ENCODE results near the gene TANK.
A peak's percentile ranks its signal among the peaks of the same experiment; 100 is the strongest.
"Not testable (repeated sequence)": the region's sequence is repeated elsewhere in the genome, so short reads cannot be mapped to it uniquely, and the experiment has no call there.

The TANK gene

GRCh38 chr2:161244387-161245260 lies 84.4 kb downstream of the TANK start:
- not testable (repeated sequence) for H3K36me3 ChIP-seq (ENCODE audit: insufficient read depth, low read length); H3K4me3 ChIP-seq (ENCODE audit: low read depth, low read length); H3K4me1 ChIP-seq (ENCODE audit: control insufficient read depth, insufficient read depth, low read length, unreplicated experiment); H2AFZ ChIP-seq (ENCODE audit: low read length, unreplicated experiment); H3K27ac ChIP-seq (ENCODE audit: low read depth, low read length); H3K27me3 ChIP-seq (ENCODE audit: insufficient read depth, low read length); H3K79me2 ChIP-seq (ENCODE audit: control insufficient read depth, insufficient read depth, low read length, unreplicated experiment)

- no peak overlapping the region for H3K27ac ChIP-seq (ENCODE audit: low read depth, low read length)
- no peaks in the 10 kb centered on the region for H3K4me1 ChIP-seq (ENCODE audit: control insufficient read depth, insufficient read depth, low read length, unreplicated experiment)
- H2AFZ ChIP-seq (ENCODE audit: low read length, unreplicated experiment): no peak overlapping the region
- no peaks in the 10 kb centered on the region for H3K36me3 ChIP-seq (ENCODE audit: insufficient read depth, low read length)
- no peaks in the 10 kb centered on the region for H3K79me2 ChIP-seq (ENCODE audit: control insufficient read depth, insufficient read depth, low read length, unreplicated experiment)
- no peak overlapping the region for H3K4me3 ChIP-seq (ENCODE audit: low read depth, low read length)
- H3K27me3 ChIP-seq (ENCODE audit: insufficient read depth, low read length): no peaks in the 10 kb centered on the region
Measured at GRCh38 chr2:161245261-161245553, 85.0 kb downstream of the TANK start.

GRCh38 chr2:161245671-161246070 lies 85.4 kb downstream of the TANK start:
- H3K36me3 ChIP-seq (ENCODE audit: insufficient read depth, low read length): no peaks in the 10 kb centered on the region
- H3K79me2 ChIP-seq (ENCODE audit: control insufficient read depth, insufficient read depth, low read length, unreplicated experiment): no peaks in the 10 kb centered on the region
- no peak overlapping the region for H3K4me3 ChIP-seq (ENCODE audit: low read depth, low read length)
- no peak overlapping the region for H2AFZ ChIP-seq (ENCODE audit: low read length, unreplicated experiment)
- no peak overlapping the region for H3K27ac ChIP-seq (ENCODE audit: low read depth, low read length)
- no peaks in the 10 kb centered on the region for H3K4me1 ChIP-seq (ENCODE audit: control insufficient read depth, insufficient read depth, low read length, unreplicated experiment)
- no peaks in the 10 kb centered on the region for H3K27me3 ChIP-seq (ENCODE audit: insufficient read depth, low read length)

DNA sequence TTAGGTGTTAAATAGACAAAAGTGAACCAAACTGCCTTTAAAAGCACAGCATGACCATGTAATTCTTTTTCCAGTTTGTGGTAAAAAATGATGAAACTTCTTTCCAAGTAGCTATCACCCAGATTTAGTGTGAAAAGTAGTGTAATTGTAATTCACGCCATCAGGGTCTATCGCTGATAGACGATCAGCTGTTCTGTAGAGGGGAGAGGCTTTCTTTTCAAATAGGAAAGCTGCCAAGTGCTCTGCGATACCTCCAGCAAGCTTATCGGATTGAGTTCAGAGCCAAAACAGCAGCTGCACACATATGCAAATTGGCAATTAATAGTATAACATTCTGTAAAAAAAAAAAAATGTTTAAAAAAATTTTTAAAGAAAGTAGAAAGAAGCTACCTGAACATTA lies 86.1 kb downstream of the TANK start:
- Histone ChIP-seq H3K27ac (ENCODE audit: low read depth, low read length) (no peak overlapping the region), H2AFZ (ENCODE audit: low read length, unreplicated experiment) (no peak overlapping the region)

DNA sequence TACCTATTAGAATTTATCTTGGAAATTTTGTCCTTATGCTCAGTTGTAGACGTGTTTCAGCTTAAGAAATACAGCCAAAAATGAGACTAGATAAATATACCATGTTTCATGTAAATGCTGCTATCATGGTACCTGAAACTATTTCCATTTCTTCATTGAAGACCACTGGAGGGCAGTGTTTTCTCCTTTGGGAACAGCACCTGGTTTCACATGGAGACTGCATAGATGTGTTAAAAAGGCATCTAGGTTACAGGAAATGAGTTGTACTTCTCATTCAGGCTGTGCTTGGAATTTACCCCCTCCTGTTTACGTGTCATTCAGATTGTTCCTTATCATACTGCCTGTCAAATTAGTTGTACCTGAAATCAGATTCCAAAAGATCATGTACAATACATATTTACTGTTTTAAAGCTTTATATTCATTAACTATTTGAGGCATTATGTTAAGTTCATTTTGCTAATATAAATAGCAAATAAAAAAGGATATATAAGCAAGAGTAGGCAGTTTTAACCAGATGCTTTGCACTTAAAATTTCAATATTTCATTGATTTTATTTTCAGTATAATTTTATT lies 90.7 kb downstream of the TANK start:
- H3K4me1 ChIP-seq (ENCODE audit: control insufficient read depth, insufficient read depth, low read length, unreplicated experiment): no peaks in the 10 kb centered on the region
- H3K27me3 ChIP-seq (ENCODE audit: insufficient read depth, low read length): no peaks in the 10 kb centered on the region
- H3K79me2 ChIP-seq (ENCODE audit: control insufficient read depth, insufficient read depth, low read length, unreplicated experiment): no peaks in the 10 kb centered on the region
- no peak overlapping the region for H3K4me3 ChIP-seq (ENCODE audit: low read depth, low read length)
- no peaks in the 10 kb centered on the region for H3K36me3 ChIP-seq (ENCODE audit: insufficient read depth, low read length)
- no peak overlapping the region for H3K27ac ChIP-seq (ENCODE audit: low read depth, low read length)
- no peak overlapping the region for H2AFZ ChIP-seq (ENCODE audit: low read length, unreplicated experiment)

More for the DNA sequence above, 86.1 kb downstream of the TANK start:
- Histone ChIP-seq H3K36me3 (ENCODE audit: insufficient read depth, low read length) (no peaks in the 10 kb centered on the region), H3K4me1 (ENCODE audit: control insufficient read depth, insufficient read depth, low read length, unreplicated experiment) (no peaks in the 10 kb centered on the region), H3K27me3 (ENCODE audit: insufficient read depth, low read length) (no peaks in the 10 kb centered on the region), H3K4me3 (ENCODE audit: low read depth, low read length) (no peak overlapping the region), H3K79me2 (ENCODE audit: control insufficient read depth, insufficient read depth, low read length, unreplicated experiment) (no peaks in the 10 kb centered on the region)

GRCh38 chr2:161257123-161257952 lies 97.1 kb downstream of the TANK start:
- Histone ChIP-seq H3K4me1 (ENCODE audit: control insufficient read depth, insufficient read depth, low read length, unreplicated experiment) (no peaks in the 10 kb centered on the region), H3K27ac (ENCODE audit: low read depth, low read length) (no peak overlapping the region), H2AFZ (ENCODE audit: low read length, unreplicated experiment) (no peak overlapping the region)

GRCh38 chr2:161265874-161266273 lies 105.6 kb downstream of the TANK start:
- Histone ChIP-seq H3K4me3 (ENCODE audit: low read depth, low read length) (no peak overlapping the region), H3K27ac (ENCODE audit: low read depth, low read length) (no peak overlapping the region), H3K36me3 (ENCODE audit: insufficient read depth, low read length) (no peaks in the 10 kb centered on the region), H3K79me2 (ENCODE audit: control insufficient read depth, insufficient read depth, low read length, unreplicated experiment) (no peaks in the 10 kb centered on the region), H2AFZ (ENCODE audit: low read length, unreplicated experiment) (no peak overlapping the region), H3K27me3 (ENCODE audit: insufficient read depth, low read length) (no peaks in the 10 kb centered on the region), H3K4me1 (ENCODE audit: control insufficient read depth, insufficient read depth, low read length, unreplicated experiment) (no peaks in the 10 kb centered on the region)

More at GRCh38 chr2:161257123-161257952, 97.1 kb downstream of the TANK start:
- no peaks in the 10 kb centered on the region for H3K27me3 ChIP-seq (ENCODE audit: insufficient read depth, low read length)
- H3K36me3 ChIP-seq (ENCODE audit: insufficient read depth, low read length): no peaks in the 10 kb centered on the region
- H3K4me3 ChIP-seq (ENCODE audit: low read depth, low read length): no peak overlapping the region
- H3K79me2 ChIP-seq (ENCODE audit: control insufficient read depth, insufficient read depth, low read length, unreplicated experiment): no peaks in the 10 kb centered on the region

DNA sequence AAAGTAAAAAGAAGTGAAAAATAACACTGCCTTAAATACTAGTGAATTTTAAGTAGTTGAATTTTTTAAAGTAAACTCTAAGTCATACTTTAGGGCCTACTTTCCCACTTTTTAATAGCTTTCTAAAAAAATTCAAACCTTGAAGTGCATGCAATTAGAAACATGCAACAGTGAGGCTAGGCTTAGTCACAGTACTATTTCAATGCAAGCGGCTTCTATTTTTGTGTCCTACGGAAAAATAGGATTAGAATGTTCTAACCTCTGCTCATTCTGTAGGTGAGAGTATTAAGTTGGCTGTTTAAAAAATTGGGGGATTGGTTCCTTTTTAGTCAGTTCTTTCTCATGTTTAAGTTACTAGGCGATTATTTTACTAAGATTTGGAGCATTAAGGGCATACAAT lies 108.9 kb downstream of the TANK start:
- no peaks in the 10 kb centered on the region for H3K79me2 ChIP-seq (ENCODE audit: control insufficient read depth, insufficient read depth, low read length, unreplicated experiment)
- H3K4me1 ChIP-seq (ENCODE audit: control insufficient read depth, insufficient read depth, low read length, unreplicated experiment): no peaks in the 10 kb centered on the region
- no peak overlapping the region for H3K27ac ChIP-seq (ENCODE audit: low read depth, low read length)
- no peaks in the 10 kb centered on the region for H3K27me3 ChIP-seq (ENCODE audit: insufficient read depth, low read length)
- no peaks in the 10 kb centered on the region for H3K36me3 ChIP-seq (ENCODE audit: insufficient read depth, low read length)
- no peak overlapping the region for H3K4me3 ChIP-seq (ENCODE audit: low read depth, low read length)
- H2AFZ ChIP-seq (ENCODE audit: low read length, unreplicated experiment): no peak overlapping the region

DNA sequence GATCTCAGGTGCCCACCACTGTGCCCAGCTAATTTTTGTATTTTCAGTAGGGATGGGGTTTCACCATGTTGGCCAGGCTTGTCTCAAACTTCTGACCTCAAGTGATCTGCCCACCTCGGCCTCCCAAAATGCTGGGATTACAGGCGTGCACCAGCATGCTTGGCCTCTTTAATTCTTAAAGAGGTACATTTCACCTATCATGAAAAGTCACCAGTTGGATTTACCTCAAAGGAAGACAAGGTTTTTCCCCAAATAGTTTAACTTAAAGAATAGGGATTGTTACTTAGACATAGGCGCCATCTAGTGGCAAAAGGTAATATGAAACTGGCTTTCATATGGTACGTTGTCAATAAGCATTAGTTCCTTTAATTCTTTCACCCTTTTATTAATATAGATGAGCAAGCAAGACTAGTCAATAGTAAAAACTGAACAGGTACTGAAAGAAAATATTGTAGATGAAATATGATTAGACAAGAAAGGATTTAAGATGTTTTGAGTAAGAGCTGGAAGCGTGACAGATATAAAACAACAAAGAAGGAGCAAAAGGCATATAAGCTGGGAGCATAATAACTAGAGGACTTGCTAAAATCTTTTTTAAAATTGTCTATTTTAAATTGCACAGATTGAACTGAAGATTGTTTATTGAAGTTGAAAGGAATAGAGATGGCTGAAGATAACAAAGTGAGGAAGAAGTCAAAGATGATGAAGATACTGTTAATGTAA lies 113.0 kb downstream of the TANK start:
- H2AFZ ChIP-seq (ENCODE audit: low read length, unreplicated experiment): no peak overlapping the region
- H3K4me3 ChIP-seq (ENCODE audit: low read depth, low read length): peak overlapping the region; percentile 46
- no peaks in the 10 kb centered on the region for H3K27me3 ChIP-seq (ENCODE audit: insufficient read depth, low read length)
- H3K4me1 ChIP-seq (ENCODE audit: control insufficient read depth, insufficient read depth, low read length, unreplicated experiment): no peaks in the 10 kb centered on the region
- H3K27ac ChIP-seq (ENCODE audit: low read depth, low read length): no peak overlapping the region
- no peaks in the 10 kb centered on the region for H3K79me2 ChIP-seq (ENCODE audit: control insufficient read depth, insufficient read depth, low read length, unreplicated experiment)
- H3K36me3 ChIP-seq (ENCODE audit: insufficient read depth, low read length): no peaks in the 10 kb centered on the region

GRCh38 chr2:161278564-161279229 lies 118.5 kb downstream of the TANK start:
- H3K4me3 ChIP-seq (ENCODE audit: low read depth, low read length); H3K27ac ChIP-seq (ENCODE audit: low read depth, low read length); H3K36me3 ChIP-seq (ENCODE audit: insufficient read depth, low read length); H2AFZ ChIP-seq (ENCODE audit: low read length, unreplicated experiment); H3K79me2 ChIP-seq (ENCODE audit: control insufficient read depth, insufficient read depth, low read length, unreplicated experiment); H3K27me3 ChIP-seq (ENCODE audit: insufficient read depth, low read length); H3K4me1 ChIP-seq (ENCODE audit: control insufficient read depth, insufficient read depth, low read length, unreplicated experiment): not testable (repeated sequence)

Measured in ACC112 (cell line).